Mucosa of gallbladder (tissue), 1 donor: Measurements from ENCODE around the gene ARHGEF4. TPM values are rescaled to one million over a fixed set of nuclear protein-coding genes. Genes with fewer than 3 reads are reported as not detected.

Source experiments
- DNase-seq: peaks from one replicate; pipeline ENCODE4 v3.0.0-alpha.2; 2020; ENCODE audit warnings: low spot score
- total RNA-seq: library from RNA; stranded (reverse); gene quantifications from one replicate; pipeline ENCODE4 v1.2.1, GENCODE V29; 2021
- donor health status: DM: no; HTN: no; CAD: no.

The ARHGEF4 gene
- total RNA-seq, 1 donor from 2014 or later, result 11.7 TPM

GRCh38 chr2:131036696-131037397, 200.1 kb downstream of the ARHGEF4 start:
- DNase-seq, result no peak

- DNase-seq, result no peak
Measured at GRCh38 chr2:131037398-131038257, 200.9 kb downstream of the ARHGEF4 start.

GRCh38 chr2:131038258-131039100, 201.8 kb downstream of the ARHGEF4 start:
- no peak for DNase-seq

GRCh38 chr2:131039101-131039440, 202.4 kb downstream of the ARHGEF4 start:
- no peak for DNase-seq

GRCh38 chr2:131039535-131039907, 202.8 kb downstream of the ARHGEF4 start:
- DNase-seq, result no peak

GRCh38 chr2:131039908-131040660, 203.4 kb downstream of the ARHGEF4 start:
- no peak for DNase-seq

- DNase-seq, result no peak
Measured at GRCh38 chr2:131040661-131041401, 204.1 kb downstream of the ARHGEF4 start.

- DNase-seq, result no peak
Measured at GRCh38 chr2:131041402-131042147, 204.9 kb downstream of the ARHGEF4 start.

- DNase-seq, result no peak
Measured at GRCh38 chr2:131042148-131042775, 205.5 kb downstream of the ARHGEF4 start.

- no peak for DNase-seq
Measured at GRCh38 chr2:131043199-131044074, 206.7 kb downstream of the ARHGEF4 start.

GRCh38 chr2:131044075-131044756, 207.5 kb downstream of the ARHGEF4 start:
- DNase-seq, result no peak

GRCh38 chr2:131044757-131045150, 208.0 kb downstream of the ARHGEF4 start:
- DNase-seq, result no peak

GRCh38 chr2:131045286-131046027, 208.7 kb downstream of the ARHGEF4 start:
- DNase-seq, result no peak

GRCh38 chr2:131046028-131046917, 209.6 kb downstream of the ARHGEF4 start:
- DNase-seq, result no peak

GRCh38 chr2:131046918-131047652, 210.4 kb downstream of the ARHGEF4 start:
- DNase-seq, result no peak
